ENCODE results near the gene KRT71. TPM values are rescaled to one million over a fixed set of nuclear protein-coding genes. Genes with fewer than 3 reads are reported as not detected.

Gene KRT71
- total RNA-seq, 1 experiment from 2014 or later = not detected

DNA sequence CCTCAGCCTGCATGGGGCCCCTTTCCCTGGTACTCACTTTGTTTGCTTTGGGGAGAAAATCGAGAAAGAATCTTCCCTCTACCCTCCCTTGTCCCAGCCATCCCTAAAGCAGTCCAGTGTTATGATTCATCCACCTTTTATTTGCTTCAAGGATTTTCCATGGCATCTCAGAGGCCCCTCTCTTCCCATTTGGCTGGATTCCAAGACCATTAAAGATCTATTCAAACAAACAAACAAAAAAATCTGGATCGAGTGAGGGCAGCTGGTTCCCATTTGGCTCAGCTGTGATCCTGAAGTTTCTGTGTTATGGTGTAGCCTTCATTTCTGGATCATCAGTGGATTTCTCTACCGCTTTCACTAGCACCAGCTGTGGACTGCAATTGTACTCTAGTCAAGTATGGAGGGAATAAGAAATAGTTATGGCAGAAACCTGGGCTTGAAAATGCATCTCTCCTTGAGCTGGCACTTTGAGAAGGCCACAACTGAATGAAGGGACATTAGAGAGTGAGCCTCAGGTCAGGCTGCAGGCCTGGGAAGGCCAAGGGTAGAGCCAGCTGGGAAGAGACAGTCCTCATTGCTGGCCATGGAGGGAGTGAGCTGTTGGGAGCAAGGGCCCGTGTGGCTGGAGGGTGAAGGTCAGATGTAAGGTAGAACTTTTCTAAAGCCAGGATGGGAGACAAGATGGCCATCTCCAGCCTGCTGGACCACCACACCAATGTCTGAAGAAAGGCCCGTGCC, 13.7 kb downstream of the KRT71 start:
- Histone ChIP-seq H3K4me3 (ENCODE audit: insufficient read depth, low read depth, low read length) (no peak overlapping the region), H3K27me3 (ENCODE audit: control insufficient read depth, insufficient read depth, low read length) (no peaks in the 10 kb centered on the region), H3K36me3 (replicated peaks; ENCODE audit: control insufficient read depth, insufficient read depth, low read length) (no peaks in the 10 kb centered on the region)
- DNase-seq = no peak

DNA sequence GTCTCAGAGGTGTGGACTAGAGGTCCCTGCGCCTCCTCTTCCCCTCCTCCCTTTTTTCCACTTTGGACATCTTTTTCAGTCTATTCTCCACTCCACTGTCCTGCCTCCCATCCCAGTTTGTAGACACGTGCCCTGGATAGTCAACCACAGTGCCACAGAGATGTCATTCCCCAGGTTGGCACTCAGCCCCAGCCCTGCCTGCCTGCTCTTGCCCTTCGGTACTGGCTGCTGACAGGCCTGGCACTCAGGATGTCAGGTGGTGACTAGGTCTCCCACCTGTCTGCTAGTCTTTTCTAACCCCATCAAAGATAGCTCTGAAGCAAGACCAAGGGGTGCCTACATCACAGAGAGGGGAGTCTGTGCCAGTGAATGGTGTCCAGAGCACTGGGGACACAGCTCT, 15.8 kb downstream of the KRT71 start:
- DNase-seq = no peak
- no peak overlapping the region for H3K4me3 ChIP-seq (ENCODE audit: insufficient read depth, low read depth, low read length)
- H3K36me3 ChIP-seq (replicated peaks; ENCODE audit: control insufficient read depth, insufficient read depth, low read length) = no peaks in the 10 kb centered on the region
- H3K27me3 ChIP-seq (ENCODE audit: control insufficient read depth, insufficient read depth, low read length) = no peaks in the 10 kb centered on the region

DNA sequence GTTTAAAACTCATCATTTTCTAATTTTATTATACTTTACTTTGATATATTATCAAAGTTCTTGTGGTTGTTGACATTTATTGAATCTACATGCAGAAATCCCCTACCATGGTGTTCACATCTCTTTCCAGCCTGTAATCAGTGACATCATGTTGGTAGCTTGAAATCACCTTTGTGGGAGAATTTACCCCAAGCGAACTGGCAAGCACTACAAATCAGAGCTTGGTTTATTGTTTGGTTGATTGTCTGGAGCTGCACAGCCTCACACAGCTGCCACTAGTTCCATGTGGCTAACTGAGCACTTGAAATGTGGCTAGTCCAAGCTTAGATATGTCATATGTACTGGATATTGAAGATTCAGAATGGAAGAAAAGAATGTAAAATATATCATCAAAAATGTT, 17.4 kb downstream of the KRT71 start:
- H3K36me3 ChIP-seq (replicated peaks; ENCODE audit: control insufficient read depth, insufficient read depth, low read length) = no peaks in the 10 kb centered on the region
- no peak overlapping the region for H3K4me3 ChIP-seq (ENCODE audit: insufficient read depth, low read depth, low read length)
- no peak for DNase-seq
- no peaks in the 10 kb centered on the region for H3K27me3 ChIP-seq (ENCODE audit: control insufficient read depth, insufficient read depth, low read length)

DNA sequence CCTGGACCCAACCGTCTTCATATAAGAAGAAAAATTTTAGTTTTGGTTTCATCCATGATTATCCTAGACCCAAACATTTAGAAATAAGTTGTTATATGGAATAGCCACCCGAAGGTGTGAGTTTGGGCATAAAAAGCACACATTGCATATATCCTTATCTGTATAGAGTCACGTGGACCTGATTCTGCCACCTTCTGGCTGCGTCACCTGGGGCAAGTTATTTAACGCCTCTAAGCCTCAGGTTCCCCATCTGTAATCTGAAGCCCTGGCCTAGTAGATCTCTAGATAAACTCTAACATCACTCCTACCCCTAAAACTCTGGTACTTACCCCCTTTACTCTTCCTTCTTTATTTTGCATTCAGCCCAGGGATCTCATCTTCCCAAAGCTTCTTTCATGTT, 18.5 kb downstream of the KRT71 start:
- Histone ChIP-seq H3K36me3 (replicated peaks; ENCODE audit: control insufficient read depth, insufficient read depth, low read length) (no peaks in the 10 kb centered on the region), H3K4me3 (ENCODE audit: insufficient read depth, low read depth, low read length) (no peak overlapping the region), H3K27me3 (ENCODE audit: control insufficient read depth, insufficient read depth, low read length) (no peaks in the 10 kb centered on the region)
- peak; percentile 57 for DNase-seq

DNA sequence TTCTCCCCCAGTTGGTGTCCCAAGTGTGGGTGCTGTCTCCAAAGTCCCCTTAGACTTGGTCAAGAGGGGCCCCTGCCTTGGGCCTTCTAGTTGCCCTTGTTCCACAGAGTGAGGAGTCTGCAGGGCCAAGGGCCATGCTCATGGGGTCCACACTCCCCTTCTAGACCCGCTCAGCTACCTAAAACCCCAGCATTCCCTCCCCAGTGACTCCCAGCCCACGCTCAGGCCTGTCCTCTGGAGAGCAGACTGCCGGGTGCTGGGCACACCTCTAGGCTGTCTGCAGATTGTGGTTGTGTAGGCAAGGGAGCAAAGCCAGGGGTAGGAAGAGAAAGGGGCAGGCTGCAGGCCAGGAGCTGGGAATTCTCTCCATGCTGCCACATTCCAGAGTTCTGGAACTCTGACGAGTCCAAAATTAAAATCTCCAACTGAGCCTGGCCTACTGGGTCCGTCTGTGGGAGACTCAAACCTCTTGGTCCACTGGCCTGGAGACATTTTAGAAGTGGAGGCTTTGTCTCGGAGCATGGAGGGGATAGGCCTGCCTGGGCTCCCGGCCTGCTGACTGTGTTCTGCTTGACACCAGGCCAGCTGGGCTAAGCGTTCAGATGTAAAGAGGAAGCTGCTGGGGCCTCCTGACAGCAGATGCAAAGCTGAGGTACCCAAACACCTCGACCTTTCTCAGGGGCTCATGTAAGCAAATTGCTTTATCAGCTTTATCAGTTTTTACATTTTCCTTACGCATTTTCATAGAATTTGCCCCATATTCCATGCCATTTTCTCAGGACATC, 19.1 kb downstream of the KRT71 start:
- Histone ChIP-seq H3K36me3 (replicated peaks; ENCODE audit: control insufficient read depth, insufficient read depth, low read length) (no peaks in the 10 kb centered on the region), H3K27me3 (ENCODE audit: control insufficient read depth, insufficient read depth, low read length) (no peaks in the 10 kb centered on the region), H3K4me3 (ENCODE audit: insufficient read depth, low read depth, low read length) (no peak overlapping the region)
- DNase-seq = no peak

DNA sequence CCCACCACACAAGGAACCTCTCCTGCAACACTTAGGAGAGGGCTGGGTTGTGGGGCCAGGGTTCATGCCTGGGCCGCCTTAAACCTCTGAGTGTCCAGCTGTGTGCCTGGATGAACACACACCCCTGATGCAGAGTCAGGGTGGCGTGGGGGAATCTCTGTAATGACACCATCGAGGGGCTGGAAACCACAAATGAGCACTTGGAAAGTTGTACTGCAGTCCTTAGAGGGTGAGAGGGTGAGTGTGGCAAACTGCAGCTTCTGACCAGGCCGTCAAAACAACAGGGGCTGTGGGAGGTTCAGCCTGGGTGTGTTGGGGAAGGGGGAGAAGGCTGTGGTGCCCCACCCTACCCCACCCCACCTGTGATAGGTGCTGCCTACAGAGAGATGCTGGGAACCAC, 20.3 kb downstream of the KRT71 start:
- Histone ChIP-seq H3K27me3 (ENCODE audit: control insufficient read depth, insufficient read depth, low read length) (no peaks in the 10 kb centered on the region), H3K4me3 (ENCODE audit: insufficient read depth, low read depth, low read length) (no peak overlapping the region), H3K36me3 (replicated peaks; ENCODE audit: control insufficient read depth, insufficient read depth, low read length) (no peaks in the 10 kb centered on the region)
- DNase-seq = no peak

DNA sequence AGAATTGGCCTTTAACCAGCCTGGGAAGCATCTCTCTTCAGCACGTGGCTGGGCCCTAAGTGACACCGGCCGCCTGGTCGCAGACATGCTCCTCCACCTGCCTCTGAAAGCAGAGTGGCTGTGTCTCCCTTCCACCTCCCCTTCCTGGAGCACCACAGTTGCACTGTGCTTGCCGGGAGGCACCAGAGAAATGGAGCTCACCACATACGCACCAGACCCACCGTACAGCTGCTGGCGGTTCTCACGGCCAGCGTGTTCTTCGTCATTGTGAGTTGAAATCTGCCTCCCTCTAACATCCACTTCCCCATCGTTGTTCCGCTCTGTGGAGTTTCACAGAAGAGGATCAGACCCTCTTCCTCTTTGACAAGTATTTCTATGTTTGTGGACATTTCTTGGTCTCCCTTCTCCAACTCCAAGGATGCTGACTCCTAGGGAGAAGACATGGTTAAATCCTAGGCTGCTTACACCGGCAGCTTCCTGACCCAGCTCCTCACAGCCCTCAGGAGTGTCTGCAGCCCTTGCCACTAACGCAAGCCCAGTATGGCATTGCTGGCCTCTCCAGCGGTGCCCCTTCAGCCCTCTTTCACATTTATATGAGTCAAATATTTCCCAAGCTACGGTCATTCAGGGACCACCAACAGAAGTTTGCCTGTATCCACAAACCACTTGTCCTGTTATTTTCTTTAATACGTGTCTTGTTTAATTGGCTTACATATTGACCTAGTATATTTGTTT, 21.2 kb downstream of the KRT71 start:
- no peak for DNase-seq
- H3K36me3 ChIP-seq (replicated peaks; ENCODE audit: control insufficient read depth, insufficient read depth, low read length) = no peaks in the 10 kb centered on the region
- H3K27me3 ChIP-seq (ENCODE audit: control insufficient read depth, insufficient read depth, low read length) = no peaks in the 10 kb centered on the region
- H3K4me3 ChIP-seq (ENCODE audit: insufficient read depth, low read depth, low read length) = no peak overlapping the region

DNA sequence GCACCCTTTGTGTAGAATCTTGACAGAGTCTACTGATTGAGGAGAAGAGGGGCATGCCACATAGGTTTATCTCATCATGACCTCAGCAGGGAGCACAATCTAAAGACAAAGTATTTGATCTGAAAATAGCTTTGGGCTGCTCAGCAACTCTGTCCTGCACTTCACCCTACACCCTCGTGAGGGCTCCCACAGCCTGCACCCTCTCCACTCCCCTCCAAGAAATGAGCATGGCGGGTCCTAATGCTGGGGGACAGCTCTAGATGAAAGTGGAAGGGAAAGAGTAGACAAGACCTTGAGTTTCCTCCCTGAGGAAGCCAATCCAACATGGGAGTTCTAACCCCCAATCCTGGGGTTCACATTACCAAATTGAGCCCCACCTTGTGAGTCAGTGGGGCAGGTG, 22.0 kb downstream of the KRT71 start:
- H3K4me3 ChIP-seq (ENCODE audit: insufficient read depth, low read depth, low read length) = no peak overlapping the region
- H3K36me3 ChIP-seq (replicated peaks; ENCODE audit: control insufficient read depth, insufficient read depth, low read length) = no peaks in the 10 kb centered on the region
- DNase-seq = no peak
- H3K27me3 ChIP-seq (ENCODE audit: control insufficient read depth, insufficient read depth, low read length) = no peaks in the 10 kb centered on the region

DNA sequence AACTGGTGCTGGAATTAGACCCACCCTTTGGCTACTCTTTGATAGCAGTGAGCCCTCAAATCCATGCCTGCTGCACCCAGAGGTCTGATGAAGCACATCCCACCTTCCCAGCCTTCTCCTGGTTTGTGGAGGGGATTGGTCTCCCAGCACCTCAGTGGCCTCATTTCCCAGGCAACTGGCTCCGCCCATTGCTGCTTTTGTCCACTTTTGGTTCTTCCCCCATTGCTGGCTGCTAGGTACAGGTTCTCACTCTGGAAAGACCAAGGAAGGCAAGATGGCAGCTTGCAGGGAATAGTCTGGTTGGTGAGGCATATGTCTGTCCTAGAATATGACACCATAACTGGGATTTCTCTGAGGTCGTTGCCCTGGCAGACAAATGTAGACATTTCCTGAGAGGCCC, 22.6 kb downstream of the KRT71 start:
- Histone ChIP-seq H3K4me3 (ENCODE audit: insufficient read depth, low read depth, low read length) (no peak overlapping the region), H3K36me3 (replicated peaks; ENCODE audit: control insufficient read depth, insufficient read depth, low read length) (no peaks in the 10 kb centered on the region), H3K27me3 (ENCODE audit: control insufficient read depth, insufficient read depth, low read length) (no peaks in the 10 kb centered on the region)
- DNase-seq = no peak

DNA sequence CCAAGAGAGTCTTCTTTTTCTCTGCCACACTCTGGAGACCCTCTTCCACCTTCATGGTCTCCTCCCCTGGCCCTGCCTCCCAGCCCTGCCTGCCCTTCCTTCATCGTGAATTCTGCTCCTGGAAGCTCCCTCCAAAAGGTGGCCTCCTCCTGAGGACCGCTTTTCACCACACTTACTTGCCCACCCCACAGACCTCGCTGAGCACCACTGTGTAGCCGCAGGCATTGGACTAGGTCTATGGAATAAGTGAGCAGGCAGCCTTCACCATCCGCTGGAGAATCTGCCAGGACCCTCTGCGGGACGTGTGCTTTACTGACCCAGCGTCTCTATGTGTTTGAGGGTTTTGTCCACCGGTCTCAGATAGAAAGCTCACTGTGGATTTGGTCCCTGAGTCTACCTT, 23.1 kb downstream of the KRT71 start:
- no peaks in the 10 kb centered on the region for H3K36me3 ChIP-seq (replicated peaks; ENCODE audit: control insufficient read depth, insufficient read depth, low read length)
- no peak for DNase-seq
- H3K27me3 ChIP-seq (ENCODE audit: control insufficient read depth, insufficient read depth, low read length) = no peaks in the 10 kb centered on the region
- no peak overlapping the region for H3K4me3 ChIP-seq (ENCODE audit: insufficient read depth, low read depth, low read length)

DNA sequence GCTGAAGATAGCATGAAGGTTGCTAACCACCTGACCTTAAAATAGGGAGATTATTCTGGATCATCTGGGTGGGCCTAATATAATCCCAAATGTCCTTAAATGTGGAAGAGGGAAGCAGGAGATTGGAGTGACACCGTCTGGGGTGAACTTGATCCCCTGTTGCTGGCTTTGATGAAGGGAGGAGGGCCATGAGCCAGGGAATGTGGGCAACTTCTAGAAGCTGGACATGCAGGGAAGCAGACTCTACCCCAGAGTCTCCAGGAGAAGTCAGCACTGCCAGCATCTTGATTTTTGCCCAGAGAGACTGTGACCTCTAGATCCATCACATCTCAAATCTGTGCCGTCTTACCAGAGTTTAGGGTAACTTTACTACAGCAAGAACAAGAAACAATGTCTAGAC, 23.5 kb downstream of the KRT71 start:
- no peak for DNase-seq
- Histone ChIP-seq H3K27me3 (ENCODE audit: control insufficient read depth, insufficient read depth, low read length) (no peaks in the 10 kb centered on the region), H3K4me3 (ENCODE audit: insufficient read depth, low read depth, low read length) (no peak overlapping the region), H3K36me3 (replicated peaks; ENCODE audit: control insufficient read depth, insufficient read depth, low read length) (no peaks in the 10 kb centered on the region)

DNA sequence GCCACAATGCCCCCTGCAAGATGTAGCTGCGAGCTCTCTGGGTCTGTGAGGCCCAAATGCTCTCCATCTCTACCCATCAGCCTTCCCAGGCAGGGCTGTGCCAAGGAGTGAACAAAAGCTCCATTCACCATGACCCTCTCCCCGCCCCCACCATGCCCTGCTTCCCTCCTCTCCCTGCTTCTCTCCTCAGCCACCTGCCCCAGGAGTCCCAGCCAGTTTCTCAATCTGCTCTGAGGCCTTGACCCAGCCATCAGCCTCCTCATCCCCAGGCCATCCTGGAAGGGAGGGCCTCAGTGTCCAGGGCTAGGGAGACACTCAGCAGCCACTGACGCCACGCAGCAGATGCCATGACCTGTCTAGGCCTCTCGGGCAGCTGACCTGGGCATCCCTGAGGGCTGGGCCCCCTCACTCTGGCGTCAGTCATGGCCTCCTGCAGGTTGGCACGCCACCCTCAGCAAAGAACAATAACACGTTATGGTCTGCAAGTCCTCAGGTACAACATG, 24.3 kb downstream of the KRT71 start:
- Histone ChIP-seq H3K27me3 (ENCODE audit: control insufficient read depth, insufficient read depth, low read length) (no peaks in the 10 kb centered on the region), H3K4me3 (ENCODE audit: insufficient read depth, low read depth, low read length) (no peak overlapping the region), H3K36me3 (replicated peaks; ENCODE audit: control insufficient read depth, insufficient read depth, low read length) (no peaks in the 10 kb centered on the region)
- DNase-seq = no peak

DNA sequence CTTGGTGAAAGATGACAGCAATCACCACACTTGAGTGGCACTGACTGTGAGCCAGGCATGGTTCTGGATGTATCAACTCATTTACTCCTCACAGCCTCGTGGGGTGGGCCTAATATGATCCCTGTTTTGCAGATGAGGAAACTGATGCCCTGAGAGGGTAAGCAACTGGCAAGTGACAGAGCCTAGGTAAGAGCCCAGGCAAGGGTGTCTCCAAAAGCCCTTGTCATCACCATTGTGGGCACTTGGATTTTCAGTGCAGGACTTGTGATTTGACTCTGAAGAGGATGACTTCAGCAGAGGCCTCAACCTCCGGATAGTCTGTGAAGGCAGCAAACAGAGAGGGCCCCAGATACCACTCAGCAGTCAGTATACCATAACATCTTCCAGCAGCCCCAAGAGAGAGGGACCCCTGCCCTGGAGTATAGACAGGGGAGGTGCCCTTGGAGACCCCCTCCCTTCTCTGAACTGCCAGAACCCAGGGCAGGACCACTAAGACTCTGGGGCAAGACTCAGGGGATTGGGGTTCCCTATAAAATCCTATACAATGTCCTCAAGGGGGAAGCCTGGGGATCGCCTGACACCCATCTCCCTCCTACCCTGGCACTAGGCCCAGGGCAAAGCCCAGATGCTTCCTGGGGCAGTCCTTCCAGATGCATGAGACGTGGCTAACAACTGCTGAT, 25.7 kb downstream of the KRT71 start:
- Histone ChIP-seq H3K27me3 (ENCODE audit: control insufficient read depth, insufficient read depth, low read length) (no peaks in the 10 kb centered on the region), H3K36me3 (replicated peaks; ENCODE audit: control insufficient read depth, insufficient read depth, low read length) (no peaks in the 10 kb centered on the region)
- no peak for DNase-seq

DNA sequence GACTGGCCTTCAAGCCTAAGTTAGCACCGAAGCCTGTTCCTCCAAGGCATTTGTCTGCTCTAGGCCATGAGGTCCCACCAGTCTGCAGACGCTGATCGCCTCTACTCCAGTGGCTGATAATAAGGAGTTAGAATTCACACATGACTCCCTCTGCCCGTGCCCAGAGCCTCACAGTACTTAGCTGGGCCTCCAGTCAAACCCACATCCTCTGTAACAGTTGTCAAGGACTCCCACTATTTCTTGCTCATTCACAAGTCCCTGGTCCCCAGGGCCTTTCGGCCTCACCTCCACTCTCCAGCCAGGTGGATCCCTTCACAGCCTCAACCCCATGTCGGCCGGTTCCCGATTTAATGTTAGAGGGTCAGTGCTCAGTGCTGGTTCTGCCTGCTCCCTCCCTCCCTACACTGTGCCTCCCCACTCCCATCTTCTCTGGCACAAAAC, 26.4 kb downstream of the KRT71 start:
- Histone ChIP-seq H3K4me3 (ENCODE audit: insufficient read depth, low read depth, low read length) (no peak overlapping the region), H3K36me3 (replicated peaks; ENCODE audit: control insufficient read depth, insufficient read depth, low read length) (no peaks in the 10 kb centered on the region), H3K27me3 (ENCODE audit: control insufficient read depth, insufficient read depth, low read length) (no peaks in the 10 kb centered on the region)
- no peak for DNase-seq

More for the DNA sequence above, 25.7 kb downstream of the KRT71 start:
- no peak overlapping the region for H3K4me3 ChIP-seq (ENCODE audit: insufficient read depth, low read depth, low read length)

All from H7 (cell line).